ENCODE data around the gene USP3.

GRCh38 chr15:63539998-63540397 is 35.6 kb downstream of the USP3 start:
- TF ChIP-seq POLR2AphosphoS5 (IDR thresholded peaks at IDR 0.05) (no peak), POLR2A (IDR thresholded peaks at IDR 0.05; ENCODE audit: low read depth) (no peak)

Data from esophagus muscularis mucosa (tissue), 2 donors.